GM19025 (cell line): ENCODE results near the gene ETHE1.
A peak's percentile ranks its signal among the peaks of the same experiment; 100 is the strongest.

ENCODE experiments used
- ATAC-seq: cut with Tn5 transposase; IDR thresholded peaks from one replicate; pipeline ENCODE4 v1.9.1; 2021; ENCODE audit warnings: mild to moderate bottlenecking, low read depth, moderate library complexity; ENCODE audit not compliant: unreplicated experiment

The ETHE1 gene

GRCh38 chr19:43468354-43469159, 58.4 kb downstream of the ETHE1 start:
- no peak for ATAC-seq

GRCh38 chr19:43467730-43468129, 59.3 kb downstream of the ETHE1 start:
- ATAC-seq: no peak

GRCh38 chr19:43467276-43467675, 59.7 kb downstream of the ETHE1 start:
- ATAC-seq: no peak

- no peak for ATAC-seq
These were observed 60.2 kb downstream of the ETHE1 start for GRCh38 chr19:43466793-43467192.

- no peak for ATAC-seq
These were observed 61.4 kb downstream of the ETHE1 start, which contains the start of gene LYPD3 for GRCh38 chr19:43465468-43466120. LYPD3 (minus strand) TSS chr19:43465608; CDS start chr19:43465571, 37 bp downstream.

- ATAC-seq: peak; percentile 27
These were observed 62.7 kb downstream of the ETHE1 start for GRCh38 chr19:43464134-43464775.

- ATAC-seq: peak; percentile 87
These were observed 63.4 kb downstream of the ETHE1 start for GRCh38 chr19:43463381-43464133.

GRCh38 chr19:43462785-43463380, 64.1 kb downstream of the ETHE1 start:
- no peak for ATAC-seq

GRCh38 chr19:43462383-43462782, 64.6 kb downstream of the ETHE1 start:
- ATAC-seq: no peak

GRCh38 chr19:43461303-43461702, 65.7 kb downstream of the ETHE1 start:
- no peak for ATAC-seq

- ATAC-seq: no peak
These were observed 66.5 kb downstream of the ETHE1 start for GRCh38 chr19:43460362-43461016.

GRCh38 chr19:43457809-43458208, 69.2 kb downstream of the ETHE1 start:
- ATAC-seq: no peak
